ENCODE data around the gene RAB30. TPM values are rescaled to one million over a fixed set of nuclear protein-coding genes. Genes with fewer than 3 reads are reported as not detected.

The RAB30 gene
- polyA plus RNA-seq, 5 donors, result 8.4 to 16.1 (median 13.2) TPM

GRCh38 chr11:83042964-83043711 lies 28.6 kb downstream of the RAB30 start:
- no peak for DNase-seq

DNA sequence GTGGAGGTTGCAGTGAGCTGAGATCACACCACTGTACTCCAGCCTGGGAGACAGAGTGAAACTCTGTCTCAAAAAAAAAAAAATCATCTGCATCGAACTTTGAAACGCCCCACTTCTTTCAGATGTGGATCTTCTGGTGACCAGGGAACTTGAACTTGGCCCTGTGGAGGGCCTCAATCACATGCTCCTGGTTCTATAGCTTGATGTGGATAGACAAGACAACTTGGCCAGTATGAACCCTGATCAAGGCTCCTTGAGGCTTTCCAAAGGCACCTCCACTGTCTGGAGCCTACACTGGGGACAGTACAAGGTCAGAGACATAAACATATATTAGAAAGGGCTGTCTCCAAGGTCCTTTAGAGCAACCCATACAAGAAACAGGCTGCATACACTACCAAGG lies 30.6 kb downstream of the RAB30 start:
- DNase-seq, result no peak

GRCh38 chr11:83039566-83039965 lies 32.1 kb downstream of the RAB30 start:
- no peak for DNase-seq

DNA sequence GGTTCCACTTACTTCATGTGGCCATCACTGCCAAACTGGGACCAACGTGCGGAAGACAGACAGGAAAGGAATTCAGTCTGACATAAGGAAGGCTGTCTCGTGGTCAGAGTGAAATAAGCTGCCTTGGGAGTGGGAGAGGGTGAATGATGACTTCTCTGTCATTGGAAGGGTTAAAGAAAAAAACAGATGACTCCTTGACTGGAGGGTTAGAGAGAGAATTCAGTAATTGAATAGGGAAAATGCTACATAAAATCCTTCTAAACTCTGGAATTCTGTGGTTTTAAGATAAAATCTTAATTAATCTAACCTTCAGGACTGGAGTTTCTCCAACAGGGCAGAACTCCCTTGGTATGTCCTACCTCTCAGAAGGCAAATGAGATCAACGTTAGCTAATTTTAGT lies 33.8 kb downstream of the RAB30 start:
- no peak for DNase-seq

- DNase-seq, result no peak
Observed at GRCh38 chr11:83036701-83037100, 35.0 kb downstream of the RAB30 start.

- DNase-seq, result no peak
Observed at GRCh38 chr11:83035070-83035854, 36.4 kb downstream of the RAB30 start.

DNA sequence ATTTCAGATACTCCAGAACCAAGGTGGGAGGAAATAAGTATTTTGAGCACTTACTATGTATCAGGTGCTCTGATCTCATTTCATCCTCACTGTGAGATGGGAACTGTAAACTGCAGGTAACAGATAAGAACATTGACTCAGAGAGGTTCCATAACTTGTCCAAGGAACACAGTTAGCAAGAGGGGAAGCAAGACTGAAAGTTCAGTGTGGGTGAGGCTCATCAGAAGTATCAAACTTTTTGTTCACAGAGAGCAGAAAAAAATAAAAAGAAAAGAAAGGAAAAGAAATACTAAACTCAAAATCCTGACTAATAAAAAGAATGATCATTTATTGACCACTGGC lies 37.1 kb downstream of the RAB30 start:
- DNase-seq, result no peak

- DNase-seq, result peak; percentile 49 to 63
Observed at GRCh38 chr11:83033972-83034672, 37.6 kb downstream of the RAB30 start.

DNA sequence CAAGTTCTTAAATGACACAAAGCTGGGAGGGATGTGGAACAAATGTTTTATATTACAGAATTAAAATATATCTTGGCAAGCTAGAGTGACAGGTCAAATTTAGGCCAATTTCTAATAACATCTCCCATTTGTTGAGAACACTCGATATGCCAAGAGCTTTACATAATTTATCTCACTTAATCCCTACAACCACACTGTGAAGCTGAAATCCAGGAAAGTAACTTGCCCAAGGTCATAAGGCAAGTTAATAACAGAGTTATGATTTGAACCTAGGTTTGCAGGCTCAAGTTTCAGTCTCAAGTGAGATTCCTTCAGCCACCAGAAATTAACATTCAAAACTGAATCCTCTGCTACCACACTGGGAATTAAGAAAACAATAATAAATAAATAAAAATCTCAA lies 38.3 kb downstream of the RAB30 start:
- DNase-seq, result no peak

DNA sequence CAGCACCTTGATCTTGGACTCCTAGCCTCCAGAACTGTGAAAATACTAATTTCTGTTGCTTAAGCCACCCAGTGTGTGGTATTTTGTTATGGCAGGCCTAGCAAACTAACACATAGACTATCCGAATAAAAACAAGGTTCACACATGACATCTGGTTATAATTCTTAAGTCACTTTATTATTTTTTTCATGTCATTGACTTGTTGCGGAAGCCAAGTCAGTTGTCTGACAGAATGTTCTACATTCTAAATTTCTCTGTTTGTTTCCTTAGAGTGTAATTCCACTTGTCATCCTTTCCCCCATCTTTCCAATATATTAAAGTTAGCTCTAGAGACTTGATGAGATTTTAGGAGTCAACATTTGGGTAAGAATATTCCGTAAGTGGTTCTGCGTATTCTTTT lies 40.6 kb downstream of the RAB30 start:
- no peak for DNase-seq

DNA sequence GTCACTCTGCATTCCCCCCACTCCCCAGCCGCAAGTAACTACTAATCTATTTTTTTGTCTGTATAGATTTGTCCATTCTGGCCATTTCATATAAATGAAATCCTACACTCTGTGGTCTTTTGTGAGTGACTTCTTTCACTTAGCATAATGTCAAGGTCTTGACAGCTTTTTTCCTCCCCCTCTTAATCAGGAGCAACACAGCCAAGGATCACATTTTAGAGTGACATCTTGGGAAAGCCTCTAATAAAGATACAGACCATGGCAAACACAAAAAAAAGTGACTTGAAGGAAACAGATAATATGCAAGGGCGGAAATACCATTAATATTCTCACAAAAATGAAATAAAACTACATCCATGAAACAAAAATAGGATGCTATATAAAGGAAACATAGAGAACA lies 43.9 kb downstream of the RAB30 start:
- DNase-seq, result no peak

DNA sequence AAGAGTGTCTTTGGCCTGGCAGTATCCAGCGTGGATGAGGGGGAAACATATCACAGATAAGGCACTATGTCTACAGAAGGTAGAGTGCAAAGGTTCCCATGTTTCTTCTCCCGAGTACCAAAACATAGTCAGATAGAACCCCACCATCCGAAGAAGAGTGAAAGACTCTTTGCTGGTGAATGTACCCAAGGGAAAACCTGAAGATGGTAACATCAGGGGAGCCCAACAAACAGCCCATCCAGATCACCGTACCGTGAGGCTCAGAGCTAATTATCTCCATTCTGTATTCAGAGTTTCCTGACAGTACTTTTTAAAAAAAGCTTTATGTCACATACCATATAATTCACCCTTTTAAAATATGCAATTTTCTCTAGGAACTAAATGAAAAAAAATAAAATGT lies 44.4 kb downstream of the RAB30 start:
- no peak for DNase-seq

GRCh38 chr11:83026229-83026628 lies 45.5 kb downstream of the RAB30 start:
- no peak for DNase-seq

DNA sequence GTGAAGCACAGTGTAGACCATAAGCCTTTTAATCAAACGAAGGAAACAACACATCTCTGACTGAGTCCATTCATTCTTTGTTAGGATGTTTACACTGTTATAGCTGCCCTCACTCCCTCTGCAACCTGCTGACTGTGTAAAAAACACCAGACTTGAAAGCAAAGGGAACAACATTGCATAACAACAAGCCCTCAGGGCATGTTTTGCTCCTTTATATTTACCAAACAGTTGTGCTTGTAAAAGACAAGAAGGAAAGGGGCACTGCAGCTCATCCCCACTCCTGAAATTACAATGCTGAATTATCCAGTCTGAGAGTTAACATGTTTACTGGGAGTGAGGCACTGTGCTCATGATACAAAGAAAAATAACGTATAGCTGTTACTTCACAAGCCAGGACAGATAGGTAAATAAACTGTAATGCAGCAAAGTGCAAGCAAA lies 46.4 kb downstream of the RAB30 start:
- no peak for DNase-seq

GRCh38 chr11:83024270-83024854 lies 47.3 kb downstream of the RAB30 start:
- DNase-seq, result no peak

DNA sequence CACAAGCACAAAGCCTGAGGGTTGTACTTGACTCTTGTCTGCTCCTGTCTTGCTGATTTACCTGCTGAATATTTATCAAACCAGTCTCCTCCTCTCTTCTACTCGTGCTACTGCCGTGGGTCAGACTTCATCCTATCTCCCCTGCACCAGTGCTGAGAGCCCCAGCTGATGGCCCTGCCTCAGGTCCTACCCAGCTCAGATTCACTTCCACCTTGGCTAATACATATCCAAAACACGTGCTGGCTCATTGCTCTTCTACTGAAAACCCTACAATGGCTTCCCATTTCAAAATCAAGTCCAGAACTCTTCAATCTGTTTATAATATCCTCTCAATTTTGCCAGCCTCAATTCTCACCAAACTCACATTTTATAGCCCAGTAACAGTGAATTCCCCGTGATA lies 48.3 kb downstream of the RAB30 start:
- DNase-seq, result no peak

- DNase-seq, result no peak
Observed at GRCh38 chr11:83021780-83022125, 49.9 kb downstream of the RAB30 start.

DNA sequence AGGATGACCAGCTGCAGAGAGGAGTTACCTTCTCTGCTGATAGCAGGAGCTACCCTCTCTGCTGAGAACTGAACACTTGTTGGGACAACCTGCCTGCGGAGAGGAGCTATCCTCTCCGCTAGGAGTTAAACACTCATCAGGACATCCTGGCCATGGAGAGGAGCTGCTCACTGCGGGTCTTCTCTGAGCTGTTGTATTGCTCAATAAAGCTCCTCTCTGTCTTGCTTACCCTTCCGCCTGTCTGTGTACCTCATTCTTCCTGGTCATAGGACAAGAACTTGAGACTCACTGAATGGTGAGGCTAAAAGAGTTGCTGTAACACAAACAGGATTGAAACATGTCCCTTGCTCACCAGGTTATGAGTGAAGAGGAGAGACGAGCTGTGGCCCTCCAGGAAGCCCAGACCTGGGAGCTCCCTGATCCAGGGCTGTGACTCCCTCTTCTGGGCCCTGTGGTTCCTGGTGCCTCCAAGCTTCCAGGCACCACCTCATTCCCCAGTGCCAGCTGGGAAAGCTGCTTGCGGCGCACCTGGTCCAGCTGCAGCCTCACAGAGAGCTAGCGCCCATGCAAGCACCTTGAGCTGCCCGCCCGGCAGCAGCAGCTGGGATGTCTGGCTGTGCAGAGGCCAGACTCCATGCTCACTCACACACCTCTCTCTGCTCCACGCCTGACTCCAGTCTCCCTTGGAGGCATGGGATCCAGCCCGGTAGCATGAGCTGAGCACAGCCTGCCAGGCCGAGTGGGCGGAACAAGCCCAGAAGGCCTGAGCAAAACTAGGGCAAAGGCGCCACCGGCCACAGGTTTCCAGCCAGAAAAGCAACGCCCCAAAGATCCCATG lies 50.5 kb downstream of the RAB30 start:
- no peak for DNase-seq

DNA sequence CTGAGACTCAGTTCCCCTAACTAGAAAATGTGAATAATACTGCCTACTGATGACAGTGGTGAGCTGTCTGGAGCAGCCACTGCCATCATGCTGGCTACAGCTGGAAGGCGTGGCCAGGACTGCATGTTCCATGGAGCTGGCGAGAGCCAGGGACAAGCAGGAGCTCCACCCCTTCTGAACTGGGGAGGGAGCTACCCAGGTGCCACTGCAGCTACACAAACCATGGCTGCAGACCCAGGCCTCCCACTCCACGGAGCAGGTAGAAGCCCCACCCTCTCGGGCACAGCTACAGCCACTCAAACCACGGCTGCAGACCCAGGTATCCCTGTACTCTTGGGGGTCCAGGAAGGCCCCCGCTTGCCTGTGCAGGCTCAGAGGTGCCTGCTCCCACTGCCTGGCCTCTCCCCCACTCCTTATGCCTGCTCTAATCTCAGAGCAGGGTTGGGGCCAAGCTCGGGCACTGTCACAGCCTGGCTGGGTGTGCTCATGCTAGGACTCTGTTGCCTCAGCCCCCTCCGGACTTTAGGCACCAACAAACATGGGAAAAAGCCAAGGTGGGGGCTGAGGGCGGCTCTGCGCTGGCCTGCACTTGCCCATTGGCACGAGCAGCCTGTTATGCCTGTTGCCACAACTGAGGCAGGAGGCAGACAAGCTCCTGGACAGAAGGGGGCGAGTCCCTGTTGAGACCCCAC lies 51.7 kb downstream of the RAB30 start:
- DNase-seq, result no peak

GRCh38 chr11:83014951-83015350 lies 56.7 kb downstream of the RAB30 start:
- DNase-seq, result no peak

Data from right lung (tissue), 5 donors.